Lower leg skin (tissue), 3 donors: ENCODE data around the gene FGGY.

Experiments
- POLR2A ChIP-seq, 2 donors: fragments of 450-650 bp; IDR thresholded peaks; one replicate each; pipeline ENCODE4 v1.6.1; 2016 to 2017; ENCODE audit warnings: antibody characterized with exemption in 2 of 2, mild to moderate bottlenecking in 1 of 2, moderate library complexity in 1 of 2
- TF ChIP-seq, protein P1 (sequence below), 3 donors: fragments of 450-650 bp; IDR thresholded peaks; one replicate each; pipeline ENCODE4 v1.5.1; 2016; ENCODE audit warnings: antibody characterized with exemption in 3 of 3, mild to moderate bottlenecking in 3 of 3, moderate library complexity in 2 of 3

DNA sequence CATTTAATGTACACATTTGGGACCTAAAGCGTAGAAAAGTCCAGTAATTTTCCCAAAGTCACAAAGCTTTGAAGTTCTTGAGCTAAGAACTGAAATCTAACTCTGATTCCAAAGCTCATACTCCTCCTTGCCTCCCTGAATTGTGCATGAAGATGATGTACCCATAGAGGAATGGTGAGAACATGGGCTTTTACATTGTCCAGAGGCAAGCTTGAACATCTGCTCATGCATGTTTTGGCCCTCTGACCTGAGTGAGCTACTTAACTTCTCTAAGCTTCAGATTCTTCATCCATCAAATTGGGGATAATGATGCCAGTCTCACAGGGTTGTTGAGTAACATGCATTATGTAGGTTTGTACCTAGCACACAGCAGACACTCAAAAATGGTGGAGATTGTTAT, 259.5 kb downstream of the FGGY start:
- TF ChIP-seq, protein P1, sequence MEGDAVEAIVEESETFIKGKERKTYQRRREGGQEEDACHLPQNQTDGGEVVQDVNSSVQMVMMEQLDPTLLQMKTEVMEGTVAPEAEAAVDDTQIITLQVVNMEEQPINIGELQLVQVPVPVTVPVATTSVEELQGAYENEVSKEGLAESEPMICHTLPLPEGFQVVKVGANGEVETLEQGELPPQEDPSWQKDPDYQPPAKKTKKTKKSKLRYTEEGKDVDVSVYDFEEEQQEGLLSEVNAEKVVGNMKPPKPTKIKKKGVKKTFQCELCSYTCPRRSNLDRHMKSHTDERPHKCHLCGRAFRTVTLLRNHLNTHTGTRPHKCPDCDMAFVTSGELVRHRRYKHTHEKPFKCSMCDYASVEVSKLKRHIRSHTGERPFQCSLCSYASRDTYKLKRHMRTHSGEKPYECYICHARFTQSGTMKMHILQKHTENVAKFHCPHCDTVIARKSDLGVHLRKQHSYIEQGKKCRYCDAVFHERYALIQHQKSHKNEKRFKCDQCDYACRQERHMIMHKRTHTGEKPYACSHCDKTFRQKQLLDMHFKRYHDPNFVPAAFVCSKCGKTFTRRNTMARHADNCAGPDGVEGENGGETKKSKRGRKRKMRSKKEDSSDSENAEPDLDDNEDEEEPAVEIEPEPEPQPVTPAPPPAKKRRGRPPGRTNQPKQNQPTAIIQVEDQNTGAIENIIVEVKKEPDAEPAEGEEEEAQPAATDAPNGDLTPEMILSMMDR (IDR thresholded peaks at IDR 0.05), result no peak
- no peak for TF ChIP-seq POLR2A (IDR thresholded peaks at IDR 0.05)
